Activated naive CD8-positive, alpha-beta T cell treated with anti-CD3 and anti-CD28 coated beads, Interleukin-2, amount 50 U/mL, for 24 hours (primary cell): ENCODE measurements around the gene ITSN2.

Experiments
- ATAC-seq: fragments of 150-1000 bp; cut with Tn5 transposase; one replicate; pipeline ENCODE4 v1.10.0; 2021
- DNase-seq: peaks from one replicate; pipeline ENCODE4 v3.0.0; 2021
- H3K27ac Mint-ChIP-seq: one replicate; pipeline ENCODE4 v1.8.0; 2021; ENCODE audit warnings: mild to moderate bottlenecking, mixed read lengths
- H3K27me3 Mint-ChIP-seq: one replicate; pipeline ENCODE4 v1.8.0; 2021; ENCODE audit warnings: mixed read lengths
- H3K36me3 Mint-ChIP-seq: one replicate; pipeline ENCODE4 v1.8.0; 2021; ENCODE audit warnings: low read depth, mixed read lengths
- H3K4me1 Mint-ChIP-seq: one replicate; pipeline ENCODE4 v1.8.0; 2021; ENCODE audit warnings: mixed read lengths
- H3K4me3 Mint-ChIP-seq: one replicate; pipeline ENCODE4 v1.8.0; 2021; ENCODE audit warnings: mild to moderate bottlenecking, moderate library complexity, mixed read lengths
- H3K9me3 Mint-ChIP-seq: one replicate; pipeline ENCODE4 v1.8.0; 2021; ENCODE audit warnings: mixed read lengths

The ITSN2 gene

GRCh38 chr2:24280645-24281044 is 79.7 kb downstream of the ITSN2 start:
- Mint-ChIP-seq H3K27me3 (no peaks in the 10 kb centered on the region), H3K27ac (no peak overlapping the region)
- DNase-seq, result no peak

GRCh38 chr2:24280161-24280560 is 80.2 kb downstream of the ITSN2 start:
- Mint-ChIP-seq H3K4me1 (no peaks in the 10 kb centered on the region), H3K4me3 (no peak overlapping the region), H3K36me3 (peaks cover 3% of the 10 kb centered on the region), H3K9me3 (no peaks in the 10 kb centered on the region), H3K27ac (no peak overlapping the region), H3K27me3 (no peaks in the 10 kb centered on the region)
- no peak for DNase-seq
- ATAC-seq, result no peak

More at GRCh38 chr2:24280645-24281044, 79.7 kb downstream of the ITSN2 start:
- Mint-ChIP-seq H3K4me1 (no peaks in the 10 kb centered on the region), H3K36me3 (peaks cover 5% of the 10 kb centered on the region), H3K4me3 (no peak overlapping the region), H3K9me3 (no peaks in the 10 kb centered on the region)
- no peak for ATAC-seq

GRCh38 chr2:24276349-24276899 is 83.9 kb downstream of the ITSN2 start:
- DNase-seq (no peak), ATAC-seq (no peak)
- Mint-ChIP-seq H3K9me3 (no peaks in the 10 kb centered on the region), H3K4me3 (no peak overlapping the region), H3K4me1 (no peaks in the 10 kb centered on the region), H3K36me3 (peaks cover 19% of the 10 kb centered on the region), H3K27ac (no peak overlapping the region), H3K27me3 (no peaks in the 10 kb centered on the region)

- peaks cover 23% of the 10 kb centered on the region for H3K36me3 Mint-ChIP-seq
- H3K9me3 Mint-ChIP-seq, result no peaks in the 10 kb centered on the region
- no peaks in the 10 kb centered on the region for H3K4me1 Mint-ChIP-seq
- ATAC-seq, result no peak
- no peak overlapping the region for H3K27ac Mint-ChIP-seq
- H3K27me3 Mint-ChIP-seq, result no peaks in the 10 kb centered on the region
- DNase-seq, result no peak
- H3K4me3 Mint-ChIP-seq, result no peak overlapping the region
Observed at GRCh38 chr2:24274809-24275208, 85.5 kb downstream of the ITSN2 start.

- H3K4me1 Mint-ChIP-seq, result no peaks in the 10 kb centered on the region
- H3K4me3 Mint-ChIP-seq, result no peak overlapping the region
- ATAC-seq (no peak), DNase-seq (no peak)
- no peak overlapping the region for H3K27ac Mint-ChIP-seq
- H3K36me3 Mint-ChIP-seq, result peaks cover 27% of the 10 kb centered on the region
- H3K9me3 Mint-ChIP-seq, result no peaks in the 10 kb centered on the region
- H3K27me3 Mint-ChIP-seq, result no peaks in the 10 kb centered on the region
Observed at GRCh38 chr2:24273598-24273997, 86.7 kb downstream of the ITSN2 start.

- Mint-ChIP-seq H3K36me3 (peaks cover 26% of the 10 kb centered on the region), H3K4me1 (no peaks in the 10 kb centered on the region), H3K9me3 (no peaks in the 10 kb centered on the region)
Observed at GRCh38 chr2:24272907-24273306, 87.4 kb downstream of the ITSN2 start.

GRCh38 chr2:24272161-24272802 is 88.1 kb downstream of the ITSN2 start:
- no peak for DNase-seq
- Mint-ChIP-seq H3K4me1 (no peaks in the 10 kb centered on the region), H3K4me3 (no peak overlapping the region), H3K27me3 (no peaks in the 10 kb centered on the region), H3K36me3 (peaks cover 26% of the 10 kb centered on the region), H3K9me3 (no peaks in the 10 kb centered on the region), H3K27ac (no peak overlapping the region)
- no peak for ATAC-seq

More at GRCh38 chr2:24272907-24273306, 87.4 kb downstream of the ITSN2 start:
- Mint-ChIP-seq H3K4me3 (no peak overlapping the region), H3K27ac (no peak overlapping the region), H3K27me3 (no peaks in the 10 kb centered on the region)
- ATAC-seq (no peak), DNase-seq (no peak)

GRCh38 chr2:24269265-24269664 is 91.1 kb downstream of the ITSN2 start:
- no peaks in the 10 kb centered on the region for H3K9me3 Mint-ChIP-seq
- H3K4me1 Mint-ChIP-seq, result no peaks in the 10 kb centered on the region
- H3K27me3 Mint-ChIP-seq, result no peaks in the 10 kb centered on the region
- no peak overlapping the region for H3K4me3 Mint-ChIP-seq
- ATAC-seq (peak; percentile 54), DNase-seq (no peak)
- peaks cover 31% of the 10 kb centered on the region for H3K36me3 Mint-ChIP-seq
- peak overlapping the region; percentile 9 for H3K27ac Mint-ChIP-seq

- peaks cover 21% of the 10 kb centered on the region for H3K36me3 Mint-ChIP-seq
- H3K4me1 Mint-ChIP-seq, result peaks cover 5% of the 10 kb centered on the region
- H3K4me3 Mint-ChIP-seq, result no peak overlapping the region
- no peak overlapping the region for H3K27ac Mint-ChIP-seq
- H3K27me3 Mint-ChIP-seq, result no peaks in the 10 kb centered on the region
- ATAC-seq (no peak), DNase-seq (no peak)
- H3K9me3 Mint-ChIP-seq, result no peaks in the 10 kb centered on the region
Observed at GRCh38 chr2:24265212-24265611, 95.1 kb downstream of the ITSN2 start.

- H3K4me1 Mint-ChIP-seq, result peaks cover 5% of the 10 kb centered on the region
- H3K36me3 Mint-ChIP-seq, result peaks cover 18% of the 10 kb centered on the region
- H3K4me3 Mint-ChIP-seq, result no peak overlapping the region
- DNase-seq, result no peak
- no peak for ATAC-seq
- H3K27ac Mint-ChIP-seq, result peak overlapping the region; percentile 19
- no peaks in the 10 kb centered on the region for H3K9me3 Mint-ChIP-seq
- H3K27me3 Mint-ChIP-seq, result no peaks in the 10 kb centered on the region
Observed at GRCh38 chr2:24262421-24262970, 97.8 kb downstream of the ITSN2 start.

GRCh38 chr2:24261441-24261840 is 98.9 kb downstream of the ITSN2 start:
- Mint-ChIP-seq H3K9me3 (no peaks in the 10 kb centered on the region), H3K27ac (peak overlapping the region; percentile 47), H3K27me3 (no peaks in the 10 kb centered on the region), H3K4me3 (no peak overlapping the region), H3K36me3 (peaks cover 20% of the 10 kb centered on the region), H3K4me1 (peaks cover 5% of the 10 kb centered on the region)
- ATAC-seq (no peak), DNase-seq (no peak)

GRCh38 chr2:24259316-24259715 is 101.0 kb downstream of the ITSN2 start:
- H3K27me3 Mint-ChIP-seq, result no peaks in the 10 kb centered on the region
- H3K9me3 Mint-ChIP-seq, result no peaks in the 10 kb centered on the region
- no peak overlapping the region for H3K27ac Mint-ChIP-seq
- ATAC-seq, result no peak
- H3K4me1 Mint-ChIP-seq, result peaks cover 5% of the 10 kb centered on the region
- H3K4me3 Mint-ChIP-seq, result no peak overlapping the region
- peaks cover 13% of the 10 kb centered on the region for H3K36me3 Mint-ChIP-seq
- no peak for DNase-seq

GRCh38 chr2:24258718-24259117 is 101.6 kb downstream of the ITSN2 start:
- Mint-ChIP-seq H3K36me3 (peaks cover 19% of the 10 kb centered on the region), H3K4me1 (peaks cover 5% of the 10 kb centered on the region), H3K27ac (no peak overlapping the region), H3K9me3 (no peaks in the 10 kb centered on the region), H3K27me3 (no peaks in the 10 kb centered on the region), H3K4me3 (no peak overlapping the region)
- ATAC-seq (no peak), DNase-seq (no peak)

GRCh38 chr2:24253303-24253919 is 106.9 kb downstream of the ITSN2 start:
- peaks cover 29% of the 10 kb centered on the region for H3K36me3 Mint-ChIP-seq
- no peak overlapping the region for H3K27ac Mint-ChIP-seq
- no peak overlapping the region for H3K4me3 Mint-ChIP-seq

GRCh38 chr2:24247592-24247991 is 112.7 kb downstream of the ITSN2 start:
- Mint-ChIP-seq H3K36me3 (peaks cover 27% of the 10 kb centered on the region), H3K27me3 (no peaks in the 10 kb centered on the region), H3K27ac (no peak overlapping the region), H3K9me3 (no peaks in the 10 kb centered on the region), H3K4me1 (no peaks in the 10 kb centered on the region), H3K4me3 (no peak overlapping the region)
- no peak for DNase-seq
- ATAC-seq, result no peak

More at GRCh38 chr2:24253303-24253919, 106.9 kb downstream of the ITSN2 start:
- no peaks in the 10 kb centered on the region for H3K27me3 Mint-ChIP-seq
- no peak for DNase-seq
- no peak for ATAC-seq
- no peaks in the 10 kb centered on the region for H3K9me3 Mint-ChIP-seq
- H3K4me1 Mint-ChIP-seq, result no peaks in the 10 kb centered on the region
